Activated CD4-positive, alpha-beta T cell treated with anti-CD3 and anti-CD28 coated beads for 48 hours (primary cell): ENCODE results near the gene RARG.
"Not testable (repeated sequence)": the region's sequence is repeated elsewhere in the genome, so short reads cannot be mapped to it uniquely, and the experiment has no call there.

Experiments used
- DNase-seq: peaks from one replicate; pipeline ENCODE4 v3.0.0-alpha.2; 2020

The RARG gene

DNA sequence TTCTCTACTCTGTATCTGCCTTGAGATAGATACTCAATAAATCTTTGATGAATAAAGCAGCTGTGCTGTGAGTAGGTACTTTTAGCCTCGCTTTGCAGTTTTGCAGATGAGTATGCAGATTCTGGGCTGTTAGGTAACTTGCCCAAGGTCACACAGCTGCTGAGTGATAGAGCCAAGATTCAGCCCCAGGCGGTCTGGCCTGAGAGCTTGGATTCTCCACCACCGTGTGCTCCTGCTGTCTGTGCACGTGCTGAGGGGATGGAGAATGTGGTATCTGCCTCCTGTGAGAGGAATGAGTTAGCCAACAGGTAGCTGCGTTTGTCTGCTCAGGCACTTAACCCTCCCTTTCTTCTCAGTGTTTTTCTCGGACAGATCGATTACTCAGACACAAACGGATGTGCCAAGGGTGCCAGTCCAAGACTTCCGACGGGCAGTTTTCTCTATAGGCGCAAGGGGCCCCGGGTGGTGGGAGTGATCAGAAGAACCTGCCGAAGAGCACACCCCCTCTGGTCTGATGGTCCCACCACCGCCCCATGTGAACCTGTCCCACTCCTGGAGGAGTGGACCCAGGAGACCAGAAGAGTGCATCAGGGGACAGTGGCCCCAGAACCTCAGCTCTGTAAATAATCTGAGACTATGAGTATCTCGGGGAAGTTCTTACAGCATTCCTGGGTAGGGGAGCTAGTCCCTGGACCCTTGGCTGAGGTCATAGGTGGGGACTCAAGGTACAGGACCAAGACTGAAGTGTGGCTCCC is 44.7 kb downstream of the RARG start:
- DNase-seq, result no peak

DNA sequence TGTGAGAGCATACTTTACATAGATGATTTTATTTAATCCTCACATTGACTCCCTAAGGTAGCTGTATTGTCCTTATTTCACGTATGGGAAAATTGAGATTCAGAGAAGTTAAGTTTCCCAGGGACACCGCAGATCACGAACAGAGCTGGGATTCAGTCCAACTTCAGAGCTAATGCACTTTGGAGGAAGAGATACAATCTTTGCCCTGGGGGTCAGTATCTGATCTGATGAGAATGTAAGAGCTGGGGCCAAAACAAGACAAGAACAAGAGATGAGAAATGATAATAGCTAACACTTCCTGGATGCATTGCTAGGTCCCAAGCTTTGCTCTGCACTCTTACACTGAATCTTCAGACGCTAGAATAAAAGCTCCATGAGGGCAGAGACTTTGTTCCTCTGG is 45.3 kb downstream of the RARG start:
- no peak for DNase-seq

DNA sequence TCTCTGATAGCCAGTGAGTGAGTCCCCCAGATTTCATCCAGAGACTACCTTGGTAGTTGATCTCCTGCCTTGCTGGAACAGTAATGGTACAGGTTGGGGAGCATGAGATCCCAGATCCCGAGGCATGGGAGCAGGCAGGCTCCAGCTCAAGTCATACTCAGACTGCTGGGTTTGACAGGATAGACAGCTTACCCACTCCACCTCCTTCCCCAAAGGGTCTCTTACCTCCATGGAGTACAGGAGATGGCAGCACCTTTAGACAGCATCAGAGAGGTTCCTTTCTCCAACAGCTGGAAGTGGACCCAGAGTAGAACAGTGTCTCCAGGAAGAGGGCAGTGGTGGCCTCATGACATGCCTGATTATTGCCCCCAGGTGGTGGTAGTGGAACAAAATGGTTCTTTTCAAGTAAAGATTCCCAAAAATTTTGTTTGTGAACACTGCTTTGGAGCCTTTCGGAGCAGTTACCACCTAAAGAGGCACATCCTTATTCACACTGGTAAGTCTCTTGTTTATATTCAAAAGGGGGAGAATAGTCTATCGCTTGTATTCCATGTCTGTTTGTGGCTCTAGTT is 46.3 kb downstream of the RARG start:
- DNase-seq, result no peak

DNA sequence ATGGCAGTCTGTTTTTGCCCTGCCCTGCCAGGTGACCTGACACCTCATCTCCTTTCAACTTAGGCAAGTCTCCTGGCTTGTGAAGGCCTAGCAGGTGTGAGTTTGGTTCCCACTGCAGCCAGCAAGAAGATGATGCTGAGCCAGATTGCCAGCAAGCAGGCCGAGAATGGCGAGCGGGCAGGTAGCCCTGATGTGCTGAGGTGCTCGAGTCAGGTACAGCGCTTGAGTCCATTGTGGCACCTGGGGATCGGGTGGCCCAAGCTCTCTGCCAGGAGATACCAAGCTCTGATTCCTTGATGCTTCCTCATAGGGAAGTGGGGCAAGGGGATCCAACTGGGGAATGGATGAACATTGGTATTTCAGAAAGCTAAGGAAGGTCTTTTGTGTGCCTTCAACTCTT is 47.2 kb downstream of the RARG start:
- no peak for DNase-seq

DNA sequence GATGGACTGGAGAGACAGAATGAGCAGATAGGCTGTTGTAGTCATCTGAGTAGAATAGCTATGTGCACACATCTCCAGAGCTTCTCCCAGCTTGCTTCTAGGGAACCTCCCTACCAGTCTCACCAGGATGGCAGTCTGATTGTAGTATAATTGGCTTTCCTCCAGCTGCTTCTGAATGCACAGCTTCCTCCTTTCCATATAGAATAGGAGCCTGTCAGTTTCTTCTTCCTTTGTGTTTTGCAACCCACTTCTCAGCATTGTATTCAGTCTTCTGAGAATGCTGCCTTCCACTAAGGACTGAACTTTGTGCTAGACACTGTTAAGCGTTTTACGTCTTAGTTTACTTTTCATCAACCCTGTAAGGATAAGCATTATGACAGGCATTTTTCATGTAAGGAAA is 49.1 kb downstream of the RARG start:
- DNase-seq, result no peak

DNA sequence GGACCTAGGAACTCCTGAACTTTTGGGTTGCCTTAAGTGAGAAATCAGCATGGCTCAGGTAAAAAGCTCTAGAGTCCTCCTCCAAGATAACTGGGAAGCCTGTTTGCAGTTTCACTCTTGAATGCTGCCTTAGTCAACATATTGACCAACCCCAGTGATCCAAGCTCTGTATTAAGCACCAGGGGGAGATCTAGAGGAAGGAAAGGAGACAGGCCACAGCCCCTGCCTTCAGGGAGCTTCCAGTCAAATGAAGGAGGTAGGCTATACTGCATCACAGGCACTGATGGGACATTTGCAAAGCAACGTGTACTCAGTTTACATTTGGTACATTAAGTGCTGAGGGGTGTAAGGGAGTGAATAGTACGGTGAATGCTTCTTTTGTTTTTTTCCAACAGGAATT is 50.1 kb downstream of the RARG start:
- DNase-seq, result no peak

DNA sequence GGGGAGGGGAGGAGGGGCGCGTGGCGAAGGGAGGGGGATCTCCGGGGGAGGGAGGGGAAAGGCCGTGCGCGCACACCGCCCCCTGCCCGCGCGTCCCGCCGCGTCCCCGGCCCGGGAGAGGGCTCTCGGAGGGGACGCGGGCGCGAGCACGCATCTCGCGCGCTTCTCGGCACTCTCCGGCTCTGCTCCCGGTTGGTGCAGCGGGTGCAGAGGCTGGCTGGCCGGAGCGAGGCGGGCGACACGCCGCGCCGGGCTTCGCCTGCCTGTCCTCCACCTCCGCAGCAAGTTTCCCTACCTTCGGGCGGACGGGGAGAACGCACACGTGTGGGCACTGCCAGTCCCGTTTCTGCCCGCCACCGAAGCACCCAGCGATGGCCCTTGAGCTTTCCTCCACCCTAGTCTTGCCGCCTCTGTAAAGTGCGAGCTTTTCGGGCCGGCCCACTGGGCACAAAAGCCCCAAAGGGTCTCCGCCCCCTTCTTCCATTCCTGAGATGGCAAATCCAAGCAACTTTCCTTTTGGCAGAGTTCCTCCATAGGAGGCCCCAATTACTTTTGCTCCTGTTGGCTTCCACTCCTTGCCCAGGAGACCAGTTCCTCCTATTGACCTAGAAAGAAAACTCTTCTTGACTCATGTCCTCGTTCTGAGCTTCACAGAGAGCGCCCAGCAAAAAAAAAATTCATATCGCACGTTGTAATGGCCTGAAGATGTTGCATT is 50.9 kb downstream of the RARG start:
- peak; percentile 86 for DNase-seq

DNA sequence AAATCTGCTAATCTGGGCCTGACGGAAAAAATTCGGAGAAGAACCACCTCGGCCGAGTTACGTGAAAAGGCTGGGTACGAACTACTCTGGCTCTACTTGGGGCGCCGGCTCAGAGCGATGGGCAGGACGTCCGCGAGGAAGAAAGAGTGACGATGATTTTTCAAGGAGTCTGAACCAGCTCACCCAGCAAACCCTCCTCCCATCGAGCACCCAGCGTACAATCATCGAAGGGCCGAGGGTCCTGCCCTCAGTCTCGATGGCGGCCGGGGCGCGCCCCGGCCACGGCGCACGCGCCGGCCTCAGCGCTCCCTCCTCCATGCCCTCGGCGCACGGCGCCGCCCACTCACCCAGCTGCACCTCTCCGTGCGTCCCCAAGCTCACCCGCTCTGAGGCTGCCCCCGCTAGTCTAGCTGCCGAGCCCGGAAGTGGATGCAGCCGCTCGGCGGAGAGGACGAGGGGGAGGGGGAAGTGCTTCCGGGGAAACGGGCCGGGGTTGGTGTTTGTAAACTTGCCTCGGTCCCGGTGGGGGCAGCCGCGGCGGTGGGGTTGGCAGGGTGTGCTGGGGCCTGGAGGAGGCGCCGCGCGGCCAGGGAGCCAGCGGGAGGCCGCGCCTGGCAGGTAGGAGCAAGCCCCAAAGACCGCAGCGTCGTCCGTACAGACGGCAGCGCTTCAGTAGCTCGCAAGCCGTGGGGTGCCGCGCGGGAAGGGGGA is 51.6 kb downstream of the RARG start, which contains the start of the genes CSAD and ZNF740:
Gene CSAD (minus strand): TSS at position 706 of the 711 bp plus-strand sequence. CDS start 7,455 bp downstream, outside the sequence.
Gene ZNF740 (plus strand): TSS at position 503 of the 711 bp plus-strand sequence. CDS start 1,262 bp downstream, outside the sequence.
- peak; percentile 99 for DNase-seq

DNA sequence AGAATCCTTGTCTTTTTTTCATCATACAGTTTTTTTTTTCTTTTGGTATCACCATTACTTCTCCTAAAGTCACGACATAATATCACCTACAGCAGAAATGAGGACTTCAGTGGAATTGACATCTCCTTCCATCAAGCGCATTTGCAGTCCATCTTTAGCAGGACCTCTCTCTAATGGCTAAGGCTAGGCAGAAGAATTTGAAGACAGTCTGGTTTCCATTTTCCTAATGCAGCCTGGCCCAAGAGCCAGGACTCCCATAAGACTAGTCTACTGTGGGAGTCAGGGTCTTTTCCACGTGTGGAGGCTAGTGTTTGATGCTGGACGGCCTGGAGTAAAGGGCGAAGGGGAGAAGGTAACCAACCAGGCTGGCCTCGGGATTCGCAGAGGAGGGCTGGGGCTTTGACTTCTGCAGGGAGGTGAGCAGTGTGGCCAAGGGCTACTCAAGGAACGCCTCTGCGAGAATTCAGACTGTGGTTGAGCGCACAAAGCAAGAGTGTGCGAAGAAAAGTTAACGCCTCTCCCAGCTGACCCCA is 52.3 kb downstream of the RARG start:
- no peak for DNase-seq

DNA sequence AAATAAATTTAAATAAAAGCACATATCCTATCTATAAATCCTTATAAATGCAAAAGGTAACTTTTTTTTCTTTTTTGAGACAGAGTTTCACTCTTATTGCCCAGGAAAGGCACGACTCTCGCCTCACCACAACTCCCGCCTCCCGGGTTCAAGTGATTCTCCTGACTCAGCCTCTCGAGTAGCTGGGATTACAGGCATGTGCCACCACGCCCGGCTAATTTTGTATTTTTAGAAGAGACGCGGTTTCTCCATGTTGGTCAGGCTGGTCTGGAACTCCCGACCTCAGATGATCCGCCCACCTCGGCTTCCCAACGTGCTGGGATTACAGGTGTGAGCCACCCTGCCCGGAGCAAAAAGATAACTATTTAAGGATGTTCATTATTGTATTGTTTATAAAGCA is 53.2 kb downstream of the RARG start:
- not testable (repeated sequence) for DNase-seq

DNA sequence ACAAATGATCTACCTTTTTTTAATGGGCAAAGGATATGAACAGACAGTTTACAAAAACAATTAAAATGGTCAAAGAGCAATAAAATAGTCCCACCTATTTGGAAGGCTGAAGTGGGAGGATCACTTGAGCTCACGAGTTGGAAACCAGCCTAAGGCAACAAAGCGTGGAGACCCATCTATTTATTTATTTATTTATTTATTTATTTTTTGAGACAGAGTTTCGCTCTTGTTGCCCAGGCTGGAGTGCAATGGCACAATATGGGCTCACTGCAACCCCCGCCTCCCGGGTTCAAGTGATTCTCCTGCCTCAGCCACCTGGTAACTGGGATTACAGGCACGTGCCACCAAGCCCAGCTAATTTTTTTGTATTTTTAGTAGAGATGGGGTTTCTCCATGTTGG is 54.6 kb downstream of the RARG start:
- DNase-seq, result not testable (repeated sequence)

DNA sequence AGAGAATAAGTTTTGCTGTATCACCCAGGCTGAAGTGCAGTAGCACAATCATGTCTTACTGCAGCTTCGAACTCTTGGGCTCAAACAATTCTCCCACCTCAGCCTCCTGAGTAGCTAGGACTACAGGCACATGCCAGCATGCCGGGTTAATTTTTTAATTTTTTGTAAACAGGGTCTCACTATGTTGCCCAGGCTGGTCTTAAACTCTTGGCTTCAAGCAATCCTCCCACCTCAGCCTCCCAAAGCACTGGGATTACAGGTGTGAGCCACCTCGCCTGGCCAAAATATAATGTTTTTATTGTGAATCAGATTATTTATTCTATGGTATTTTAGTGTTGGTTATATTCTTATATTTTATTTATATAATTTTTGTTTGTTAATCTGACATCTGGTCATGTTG is 55.3 kb downstream of the RARG start:
- no peak for DNase-seq

DNA sequence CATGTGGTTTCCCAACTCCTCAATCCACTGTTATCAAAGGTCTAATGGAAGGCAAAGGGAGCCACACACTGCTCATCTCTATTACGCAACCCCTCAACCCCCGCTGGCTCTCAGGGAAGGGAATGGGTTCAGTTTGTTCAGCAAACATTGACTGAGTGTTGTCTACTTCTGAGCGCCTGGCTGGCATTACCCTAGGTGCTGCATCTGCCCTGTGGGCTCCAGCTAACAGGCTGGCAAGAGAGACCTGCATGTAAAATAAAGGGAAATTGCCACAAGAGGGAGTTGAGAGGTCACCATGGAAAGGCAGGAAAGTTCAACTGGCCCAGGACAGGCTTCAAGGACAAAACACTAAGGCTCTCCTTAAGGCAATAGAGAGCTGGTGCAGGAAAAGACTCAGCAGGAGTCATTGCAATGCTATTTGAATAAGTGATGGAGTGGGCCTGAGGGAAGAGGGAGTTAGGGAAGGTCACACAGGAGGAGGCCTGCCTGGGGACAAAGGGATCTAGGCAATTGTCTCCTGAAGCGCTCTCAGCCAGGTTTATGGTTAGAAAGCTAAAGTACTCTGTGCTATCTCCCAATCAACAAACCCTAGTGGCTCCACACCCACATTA is 57.0 kb downstream of the RARG start:
- DNase-seq, result no peak

DNA sequence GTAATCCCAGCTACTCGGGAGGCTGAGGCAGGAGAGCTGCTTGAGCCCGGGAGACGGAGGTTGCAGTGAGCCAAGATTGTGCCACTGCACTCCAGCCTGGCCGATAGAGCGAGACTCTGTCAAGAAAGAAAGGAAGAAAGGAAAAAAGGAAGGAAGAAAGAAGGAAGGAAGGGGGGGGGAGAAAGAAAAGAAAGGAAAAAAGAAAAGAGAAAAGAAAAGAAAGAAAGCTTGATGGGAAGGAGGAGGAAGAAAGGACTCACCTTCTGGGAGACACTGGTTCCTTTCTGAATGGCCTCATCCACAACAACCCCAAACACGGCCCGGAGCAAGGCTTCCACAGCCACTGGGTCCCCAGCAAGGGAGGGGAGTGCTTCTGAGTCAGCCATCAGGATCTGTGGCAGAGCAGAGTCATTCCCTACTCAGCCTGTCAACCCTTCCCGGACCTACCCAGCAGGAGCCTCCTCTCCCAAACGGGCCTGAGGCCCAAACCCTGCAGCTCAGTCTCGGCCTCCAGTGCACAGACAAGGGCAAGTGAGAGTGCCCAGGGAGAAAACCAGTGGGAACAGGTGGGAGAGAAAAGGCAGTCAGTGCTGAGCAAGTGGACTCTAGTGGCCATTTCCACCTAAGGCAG is 58.8 kb downstream of the RARG start:
- DNase-seq, result no peak

DNA sequence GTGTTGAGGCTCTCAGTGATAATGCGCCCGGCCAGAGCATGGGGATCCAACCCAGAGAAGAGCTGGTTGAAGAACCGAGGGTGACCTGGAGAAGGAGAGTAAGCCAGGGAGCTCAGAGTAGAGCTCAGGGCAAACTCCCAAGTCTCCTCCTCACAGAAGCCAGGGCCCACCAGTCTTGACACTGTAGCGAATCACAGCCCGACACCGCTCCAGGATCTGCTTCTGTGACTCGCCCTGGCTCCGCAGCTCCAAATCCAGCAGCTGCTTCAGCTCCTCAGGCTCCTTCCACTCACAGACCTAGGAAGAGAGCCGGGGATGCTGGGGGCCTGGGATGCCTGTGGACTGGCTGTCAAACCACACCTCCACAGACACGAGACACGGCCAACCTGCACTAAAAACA is 59.7 kb downstream of the RARG start:
- DNase-seq, result no peak

DNA sequence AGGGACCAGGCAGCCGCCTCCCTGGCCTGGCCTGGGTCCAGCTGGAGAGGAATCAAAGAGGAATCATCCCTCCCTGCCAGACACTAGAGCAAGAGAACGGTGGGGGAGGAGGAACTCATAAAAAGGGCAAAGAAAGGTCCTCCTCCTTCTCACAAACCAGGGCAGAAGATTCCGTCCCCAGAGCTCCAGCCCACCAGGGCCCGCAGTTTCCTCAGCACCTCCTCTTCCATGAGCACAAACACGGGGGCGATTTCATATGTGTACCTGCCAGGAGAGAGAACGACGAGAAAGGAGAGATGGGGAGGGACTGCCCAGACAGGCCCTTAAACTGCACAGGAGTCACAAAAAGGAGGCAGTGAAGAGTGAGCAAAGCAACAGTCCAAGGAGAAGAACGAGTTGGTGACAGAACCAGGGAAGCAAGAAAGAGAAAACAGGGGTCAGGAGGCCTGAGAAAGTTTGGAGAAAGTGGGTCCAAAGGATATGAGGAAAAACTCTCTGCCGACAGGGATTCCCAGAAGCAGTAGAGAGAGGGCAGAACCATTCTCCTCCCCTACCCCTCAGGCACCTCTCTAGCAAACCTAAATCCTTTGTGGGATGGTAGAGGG is 60.2 kb downstream of the RARG start:
- no peak for DNase-seq

DNA sequence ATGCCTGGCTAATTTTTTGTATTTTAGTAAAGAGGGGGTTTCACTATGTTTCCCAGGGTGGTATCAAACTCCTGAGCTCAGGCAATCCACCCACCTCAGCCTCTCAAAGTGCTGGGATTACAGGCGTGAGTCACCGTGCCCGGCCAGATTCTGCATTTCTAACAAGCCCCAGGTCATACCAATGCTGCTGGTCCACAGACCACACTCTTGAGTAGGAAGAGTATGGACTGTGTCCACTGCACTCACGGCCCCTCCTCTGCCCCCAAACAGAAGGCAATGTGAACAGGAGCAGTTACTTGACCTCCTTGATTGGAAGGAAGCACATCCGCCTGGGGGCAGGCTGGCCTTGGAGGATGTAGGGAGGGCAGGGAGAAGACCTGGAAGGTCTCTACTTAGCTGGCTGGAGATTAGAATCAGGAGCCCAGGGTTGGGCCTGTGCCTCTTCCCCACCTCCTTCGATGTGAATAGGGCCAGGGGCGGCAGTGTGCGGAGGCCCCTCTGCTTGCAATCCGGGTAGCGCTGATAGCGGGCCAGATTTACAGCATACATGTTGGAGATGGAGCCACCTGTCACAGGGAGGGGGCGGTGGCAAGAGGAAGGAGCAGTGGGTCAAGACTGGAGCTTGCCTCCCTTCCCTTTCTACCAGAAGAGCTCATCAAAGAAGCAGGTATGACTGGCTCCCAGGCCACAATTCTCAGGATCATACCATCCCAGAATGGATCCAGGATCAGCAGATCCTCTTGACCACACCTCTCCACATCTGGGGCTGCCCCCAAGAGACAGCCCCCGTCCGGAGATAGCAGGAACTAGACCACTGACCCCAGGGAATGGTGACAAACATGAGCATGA is 60.9 kb downstream of the RARG start:
- no peak for DNase-seq

DNA sequence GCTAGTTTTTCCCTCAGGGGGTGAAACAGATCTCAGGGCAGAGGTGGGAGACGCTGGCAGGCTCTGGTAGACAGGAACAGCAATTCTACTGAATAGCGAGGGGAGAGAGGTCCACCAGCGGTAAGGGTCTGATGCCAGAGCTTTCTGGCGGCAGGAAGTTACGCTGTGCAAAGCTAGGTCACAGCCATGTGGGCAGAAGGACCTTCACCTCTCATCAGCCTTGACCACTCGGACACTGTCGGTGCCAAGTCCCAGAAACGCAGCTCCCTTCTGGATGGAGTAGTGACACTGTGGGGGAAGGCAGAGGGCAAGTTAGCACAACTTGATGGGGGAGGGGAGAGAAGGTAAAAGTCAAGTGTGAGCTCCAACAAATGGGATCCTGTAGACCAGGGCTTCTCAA is 61.8 kb downstream of the RARG start:
- DNase-seq, result no peak

DNA sequence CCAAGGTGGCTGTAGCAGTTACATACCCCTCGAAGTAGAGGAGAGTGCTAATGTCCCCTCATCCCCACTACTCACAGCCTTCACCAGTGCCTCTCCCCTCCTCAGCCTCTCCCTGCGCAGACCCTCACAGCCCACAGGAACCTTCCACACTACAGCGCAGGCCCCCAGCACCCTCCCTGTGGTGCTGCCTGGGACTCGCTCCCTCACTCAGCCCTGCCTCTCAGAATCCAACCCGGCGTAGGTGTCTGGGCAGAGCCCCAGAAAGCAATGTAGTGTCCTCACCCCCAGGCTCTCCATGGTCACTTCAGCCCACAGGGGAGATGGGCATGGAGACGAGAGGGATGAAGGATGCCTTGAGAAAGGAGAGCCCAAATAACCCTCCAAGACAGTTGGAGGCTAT is 62.4 kb downstream of the RARG start:
- no peak for DNase-seq

DNA sequence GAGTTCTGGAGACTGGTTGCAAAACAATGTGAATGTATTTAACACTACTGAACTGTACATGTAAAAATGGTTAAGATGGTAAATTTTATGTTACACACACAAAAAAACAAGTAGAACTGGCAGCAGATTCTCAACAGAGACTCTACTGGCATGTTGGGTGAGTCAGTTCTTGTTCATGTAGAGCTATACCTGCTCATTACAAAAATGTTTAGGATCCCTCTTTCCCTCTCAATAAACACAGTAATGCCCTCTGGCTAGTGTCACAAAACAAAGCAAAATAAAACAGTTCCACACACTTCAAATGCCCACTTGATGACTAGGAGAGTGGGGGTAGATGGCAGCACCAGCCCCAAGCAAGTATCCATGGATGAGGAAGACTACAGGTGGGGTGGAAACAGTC is 65.2 kb downstream of the RARG start:
- DNase-seq, result no peak

DNA sequence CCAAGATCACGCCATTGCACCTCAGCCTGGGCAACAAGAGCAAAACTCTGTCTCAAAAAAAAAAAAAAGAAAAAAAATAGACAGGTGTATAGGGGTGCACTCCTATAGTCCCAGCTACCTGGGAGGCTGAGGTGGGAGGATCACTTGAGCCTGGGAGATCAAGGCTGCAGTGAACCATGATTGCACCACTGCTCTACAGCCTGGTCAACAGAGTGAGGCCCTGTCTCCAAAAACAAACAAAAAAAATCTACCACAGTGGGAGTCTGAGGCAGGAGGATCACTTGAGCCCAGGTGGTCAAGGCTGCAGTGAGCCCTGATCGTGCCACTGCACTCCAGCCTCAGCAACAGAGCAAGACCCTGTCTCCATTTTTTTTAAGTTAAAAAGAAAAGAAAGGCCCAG is 69.0 kb downstream of the RARG start:
- DNase-seq, result not testable (repeated sequence)
